ENCODE results near the gene ZMIZ1. TPM values are rescaled to one million over a fixed set of nuclear protein-coding genes. Genes with fewer than 3 reads are reported as not detected.
A peak's percentile ranks its signal among the peaks of the same experiment; 100 is the strongest.

Gene ZMIZ1
- total RNA-seq, 1 donor from 2014 or later, result 80.4 TPM

DNA sequence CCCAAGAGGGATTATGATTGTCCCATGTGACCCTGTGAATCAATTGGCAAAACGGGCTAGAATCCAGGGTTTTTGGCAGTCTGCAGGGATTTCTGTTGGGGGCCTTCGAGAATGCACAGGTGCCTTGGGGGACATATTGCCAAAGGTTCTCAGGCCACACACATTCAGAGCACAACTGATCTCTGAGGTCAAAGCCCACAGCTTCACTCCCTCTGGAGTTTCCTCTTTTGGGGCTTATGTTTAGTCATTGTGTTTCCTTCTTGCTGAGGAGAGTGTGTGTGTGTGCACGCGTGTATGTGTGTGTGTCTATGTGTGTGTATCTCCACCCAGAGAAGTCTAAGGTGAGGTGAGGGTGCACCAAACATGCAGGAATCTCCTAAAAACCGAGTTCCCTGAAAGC, 287.3 kb downstream of the ZMIZ1 start:
- Mint-ChIP-seq H3K4me1 (ENCODE audit: low read depth) (peaks cover 34% of the 10 kb centered on the region), H3K27ac (peak overlapping the region; percentile 42), H3K27me3 (ENCODE audit: low read depth) (no peaks in the 10 kb centered on the region), H3K4me3 (ENCODE audit: low read depth) (no peak overlapping the region), H3K9me3 (no peaks in the 10 kb centered on the region), H3K36me3 (ENCODE audit: low read depth) (peaks cover 63% of the 10 kb centered on the region)
- intact Hi-C loops (cut with micrococcal nuclease), result no loop called here
- peak; percentile 8 for DNase-seq (ENCODE audit: low spot score)

GRCh38 chr10:79357180-79357579, 288.4 kb downstream of the ZMIZ1 start:
- H3K27me3 Mint-ChIP-seq (ENCODE audit: low read depth), result no peaks in the 10 kb centered on the region
- no peak overlapping the region for H3K4me3 Mint-ChIP-seq (ENCODE audit: low read depth)
- DNase-seq (ENCODE audit: low spot score), result no peak
- H3K36me3 Mint-ChIP-seq (ENCODE audit: low read depth), result peaks cover 53% of the 10 kb centered on the region
- peaks cover 43% of the 10 kb centered on the region for H3K4me1 Mint-ChIP-seq (ENCODE audit: low read depth)
- no peaks in the 10 kb centered on the region for H3K9me3 Mint-ChIP-seq
- no peak overlapping the region for H3K27ac Mint-ChIP-seq
- intact Hi-C loops (cut with micrococcal nuclease), result no loop called here

GRCh38 chr10:79358811-79359210, 290.0 kb downstream of the ZMIZ1 start:
- H3K36me3 Mint-ChIP-seq (ENCODE audit: low read depth), result peaks cover 40% of the 10 kb centered on the region
- no peak overlapping the region for H3K4me3 Mint-ChIP-seq (ENCODE audit: low read depth)
- peaks cover 33% of the 10 kb centered on the region for H3K4me1 Mint-ChIP-seq (ENCODE audit: low read depth)
- DNase-seq (ENCODE audit: low spot score), result no peak
- intact Hi-C loops (cut with micrococcal nuclease), result no loop called here
- peaks cover 9% of the 10 kb centered on the region for H3K27me3 Mint-ChIP-seq (ENCODE audit: low read depth)
- H3K9me3 Mint-ChIP-seq, result no peaks in the 10 kb centered on the region
- H3K27ac Mint-ChIP-seq, result no peak overlapping the region

- Mint-ChIP-seq H3K4me1 (ENCODE audit: low read depth) (peaks cover 28% of the 10 kb centered on the region), H3K36me3 (ENCODE audit: low read depth) (peaks cover 29% of the 10 kb centered on the region), H3K27ac (no peak overlapping the region), H3K4me3 (ENCODE audit: low read depth) (no peak overlapping the region), H3K9me3 (peaks cover 4% of the 10 kb centered on the region), H3K27me3 (ENCODE audit: low read depth) (peaks cover 20% of the 10 kb centered on the region)
- DNase-seq (ENCODE audit: low spot score), result no peak
- intact Hi-C loops (cut with micrococcal nuclease), result no loop called here
Observed at GRCh38 chr10:79359816-79360498, 291.2 kb downstream of the ZMIZ1 start.

GRCh38 chr10:79360499-79361342, 292.0 kb downstream of the ZMIZ1 start:
- H3K4me3 Mint-ChIP-seq (ENCODE audit: low read depth), result no peak overlapping the region
- peaks cover 4% of the 10 kb centered on the region for H3K9me3 Mint-ChIP-seq
- DNase-seq (ENCODE audit: low spot score), result no peak
- intact Hi-C loops (cut with micrococcal nuclease), result no loop called here
- peaks cover 21% of the 10 kb centered on the region for H3K36me3 Mint-ChIP-seq (ENCODE audit: low read depth)
- peaks cover 23% of the 10 kb centered on the region for H3K4me1 Mint-ChIP-seq (ENCODE audit: low read depth)
- peaks cover 25% of the 10 kb centered on the region for H3K27me3 Mint-ChIP-seq (ENCODE audit: low read depth)
- H3K27ac Mint-ChIP-seq, result no peak overlapping the region

DNA sequence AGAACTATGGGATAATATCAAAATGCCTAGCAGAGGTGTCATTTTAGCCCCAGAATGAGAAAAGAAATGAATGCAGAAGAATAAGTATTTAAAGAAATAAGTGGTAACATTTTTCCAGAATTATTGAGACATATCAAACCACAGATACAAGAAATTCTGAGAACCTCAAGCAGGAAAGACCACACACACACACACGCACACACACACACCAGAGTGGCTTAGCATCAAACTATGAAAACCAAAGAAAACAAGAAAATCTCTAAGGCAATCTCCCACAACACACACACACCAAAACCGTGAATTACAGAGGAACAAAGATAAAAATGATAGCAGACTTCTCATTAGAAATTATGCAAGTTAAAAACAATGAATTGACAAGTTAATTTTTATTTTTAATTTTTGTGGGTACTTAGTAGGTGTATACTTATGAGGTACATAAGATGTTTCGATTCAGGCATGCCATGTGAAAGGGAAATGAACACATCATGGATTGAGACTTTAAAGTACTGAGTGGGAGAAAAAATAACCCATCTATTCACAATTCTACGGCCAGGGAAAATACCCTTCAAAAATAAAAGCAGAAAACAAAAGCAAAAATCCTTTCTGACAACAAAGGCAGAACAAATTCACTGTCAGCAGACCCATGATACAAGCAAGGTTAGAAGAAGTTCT, 293.1 kb downstream of the ZMIZ1 start:
- Mint-ChIP-seq H3K27me3 (ENCODE audit: low read depth) (peaks cover 33% of the 10 kb centered on the region), H3K9me3 (peaks cover 4% of the 10 kb centered on the region), H3K4me3 (ENCODE audit: low read depth) (no peak overlapping the region), H3K27ac (peak overlapping the region; percentile 13), H3K36me3 (ENCODE audit: low read depth) (peaks cover 12% of the 10 kb centered on the region), H3K4me1 (ENCODE audit: low read depth) (peaks cover 21% of the 10 kb centered on the region)
- intact Hi-C loops (cut with micrococcal nuclease), result no loop called here
- DNase-seq (ENCODE audit: low spot score), result no peak
